Osteoblast (primary cell): ENCODE results near the gene PIGR. TPM values are rescaled to one million over a fixed set of nuclear protein-coding genes. Genes with fewer than 3 reads are reported as not detected.

Experiments
- DNase-seq: peaks from one replicate; pipeline ENCODE4 v3.0.0; 2011; ENCODE audit warnings: low spot score, mixed read lengths; ENCODE audit not compliant: insufficient read length; ENCODE audit errors: missing footprints
- H2AFZ ChIP-seq: 2 replicates; pipeline ENCODE4 v1.6.0; 2011; ENCODE audit warnings: mild to moderate bottlenecking, low read length
- H3K27ac ChIP-seq: 2 replicates; pipeline ENCODE4 v1.5.1; 2011; ENCODE audit warnings: mild to moderate bottlenecking, low read depth, low read length, moderate library complexity
- H3K27me3 ChIP-seq: 2 replicates; pipeline ENCODE4 v1.6.0; 2012; ENCODE audit warnings: mild to moderate bottlenecking, control low read depth, inconsistent platforms, low read length, moderate library complexity; ENCODE audit not compliant: insufficient read depth
- H3K36me3 ChIP-seq: 2 replicates; pipeline ENCODE4 v1.5.1; 2011; ENCODE audit warnings: mild to moderate bottlenecking, low read length, control low read depth, moderate library complexity; ENCODE audit not compliant: insufficient read depth
- H3K4me1 ChIP-seq: 2 replicates; pipeline ENCODE4 v1.5.1; 2011; ENCODE audit warnings: mild to moderate bottlenecking, low read length, control low read depth, moderate library complexity; ENCODE audit not compliant: insufficient read depth
- H3K4me2 ChIP-seq: 2 replicates; pipeline ENCODE4 v1.6.0; 2011; ENCODE audit warnings: mild to moderate bottlenecking, low read length; ENCODE audit not compliant: insufficient read depth
- H3K4me3 ChIP-seq: fragments of 200-600 bp; sonication (generic); 3 replicates; pipeline ENCODE4 v1.5.1; 2012; ENCODE audit warnings: mild to moderate bottlenecking, low read length, inconsistent platforms; ENCODE audit not compliant: insufficient read depth
- H3K79me2 ChIP-seq: 2 replicates; pipeline ENCODE4 v1.6.0; 2012; ENCODE audit warnings: mild to moderate bottlenecking, low read length, control low read depth, inconsistent platforms; ENCODE audit not compliant: insufficient read depth
- H3K9me3 ChIP-seq: 2 replicates; pipeline ENCODE4 v1.5.1; 2011; ENCODE audit warnings: low read depth, low read length, control low read depth
- H4K20me1 ChIP-seq: 2 replicates; pipeline ENCODE4 v1.6.0; 2012; ENCODE audit warnings: mild to moderate bottlenecking, low read length, control low read depth; ENCODE audit not compliant: insufficient read depth
- total RNA-seq: library from RNA; depleted of rRNA; stranded (reverse); fragments of >200 nt; gene quantifications from 2 replicates; pipeline ENCODE4 v1.2.3, GENCODE V29; 2012
- TF ChIP-seq, protein P1 (sequence below): IDR thresholded peaks from 2 replicates; pipeline ENCODE4 v1.5.1; 2011; ENCODE audit warnings: mild to moderate bottlenecking, low read depth, low read length, moderate library complexity; ENCODE audit errors: extremely low read depth

Gene PIGR
- total RNA-seq, 1 donor: not detected

DNA sequence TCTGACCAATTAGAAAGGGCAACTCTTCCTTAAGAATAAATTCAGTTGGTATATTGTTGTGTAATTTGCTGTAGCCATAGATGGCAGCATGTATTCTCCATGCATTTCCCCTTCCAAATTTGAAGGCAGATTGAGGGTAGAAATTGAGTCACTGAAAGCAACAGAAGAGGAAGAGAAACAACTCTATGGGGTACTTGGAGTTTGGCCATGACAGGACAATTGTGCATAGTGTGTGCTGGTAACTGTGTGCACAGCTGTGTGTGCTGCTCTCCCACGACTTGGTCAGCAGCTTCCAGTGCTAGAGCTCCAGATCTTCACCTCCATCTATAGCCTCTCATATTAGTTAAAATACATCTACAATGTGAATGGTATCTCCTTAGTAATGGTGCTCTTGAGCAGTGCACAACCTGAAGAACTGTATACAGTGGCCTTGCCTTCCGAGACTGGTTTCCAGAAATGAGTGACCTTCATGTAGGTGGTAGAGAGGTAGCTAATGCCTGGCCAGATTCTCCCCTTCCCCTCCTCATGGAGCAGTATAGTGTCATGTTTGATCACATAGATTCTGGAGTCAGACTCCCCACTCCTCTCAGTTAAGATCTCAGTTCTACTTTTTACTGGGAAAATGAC lies 24.9 kb upstream of the PIGR start:
- H3K27me3 ChIP-seq: peaks cover 31% of the 10 kb centered on the region
- H2AFZ ChIP-seq: no peak overlapping the region
- no peak for DNase-seq
- no peaks in the 10 kb centered on the region for H4K20me1 ChIP-seq
- no peaks in the 10 kb centered on the region for H3K36me3 ChIP-seq
- H3K4me3 ChIP-seq: no peak overlapping the region
- H3K4me1 ChIP-seq: no peaks in the 10 kb centered on the region
- H3K4me2 ChIP-seq: no peak overlapping the region
- H3K27ac ChIP-seq: no peak overlapping the region
- TF ChIP-seq, protein P1, sequence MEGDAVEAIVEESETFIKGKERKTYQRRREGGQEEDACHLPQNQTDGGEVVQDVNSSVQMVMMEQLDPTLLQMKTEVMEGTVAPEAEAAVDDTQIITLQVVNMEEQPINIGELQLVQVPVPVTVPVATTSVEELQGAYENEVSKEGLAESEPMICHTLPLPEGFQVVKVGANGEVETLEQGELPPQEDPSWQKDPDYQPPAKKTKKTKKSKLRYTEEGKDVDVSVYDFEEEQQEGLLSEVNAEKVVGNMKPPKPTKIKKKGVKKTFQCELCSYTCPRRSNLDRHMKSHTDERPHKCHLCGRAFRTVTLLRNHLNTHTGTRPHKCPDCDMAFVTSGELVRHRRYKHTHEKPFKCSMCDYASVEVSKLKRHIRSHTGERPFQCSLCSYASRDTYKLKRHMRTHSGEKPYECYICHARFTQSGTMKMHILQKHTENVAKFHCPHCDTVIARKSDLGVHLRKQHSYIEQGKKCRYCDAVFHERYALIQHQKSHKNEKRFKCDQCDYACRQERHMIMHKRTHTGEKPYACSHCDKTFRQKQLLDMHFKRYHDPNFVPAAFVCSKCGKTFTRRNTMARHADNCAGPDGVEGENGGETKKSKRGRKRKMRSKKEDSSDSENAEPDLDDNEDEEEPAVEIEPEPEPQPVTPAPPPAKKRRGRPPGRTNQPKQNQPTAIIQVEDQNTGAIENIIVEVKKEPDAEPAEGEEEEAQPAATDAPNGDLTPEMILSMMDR: no peak
- no peaks in the 10 kb centered on the region for H3K79me2 ChIP-seq
- H3K9me3 ChIP-seq: no peaks in the 10 kb centered on the region

DNA sequence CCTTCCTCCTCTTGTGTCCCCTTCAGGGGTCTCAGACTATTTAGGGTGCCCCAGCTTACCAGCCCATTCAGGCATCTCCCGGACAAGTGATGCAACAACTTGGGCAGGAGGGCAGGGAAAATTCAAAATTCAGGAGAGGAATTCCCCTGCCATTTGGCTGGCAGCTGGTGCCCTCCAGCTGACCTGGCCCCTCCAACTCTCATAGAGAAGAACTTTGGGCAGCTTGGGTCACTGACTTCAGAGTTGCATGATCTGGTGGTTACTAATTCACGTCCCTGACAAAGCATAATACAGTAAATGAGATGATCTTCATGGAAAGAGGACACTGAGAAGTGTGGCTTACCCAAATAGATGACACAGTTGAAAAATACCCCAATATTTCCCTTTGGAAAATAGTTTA lies 24.2 kb upstream of the PIGR start, which contains the start of gene FCAMR:
TSS of gene FCAMR (minus strand) at position 15 of the 400 bp plus-strand sequence. CDS start 335 bp downstream, outside the sequence.
- H3K4me3 ChIP-seq: no peak within 1 kb of the TSS
- no peak for DNase-seq
- TF ChIP-seq, protein P1: no peak

DNA sequence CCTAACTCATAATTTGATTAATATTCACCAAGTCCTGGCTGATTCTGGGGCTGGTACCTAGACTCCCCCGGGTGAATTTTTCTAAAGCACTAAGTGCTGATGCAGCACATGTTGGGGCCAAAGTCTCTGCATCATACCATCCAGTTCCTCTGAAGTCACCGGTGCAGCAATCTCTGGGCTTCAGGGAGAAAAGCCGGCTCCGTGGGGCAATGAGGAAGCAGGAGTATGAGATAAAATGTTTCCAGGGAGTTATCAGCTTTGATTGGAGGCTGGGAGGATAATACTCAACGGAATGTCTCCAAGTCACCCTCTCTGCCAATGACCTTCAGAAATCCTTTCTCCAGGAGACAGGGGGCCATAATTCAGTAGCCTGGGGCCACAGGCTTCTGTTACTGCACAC lies 22.8 kb upstream of the PIGR start:
- H3K4me2 ChIP-seq: no peak overlapping the region
- no peaks in the 10 kb centered on the region for H3K79me2 ChIP-seq
- no peaks in the 10 kb centered on the region for H3K9me3 ChIP-seq
- H3K4me1 ChIP-seq: no peaks in the 10 kb centered on the region
- H3K4me3 ChIP-seq: no peak overlapping the region
- no peaks in the 10 kb centered on the region for H4K20me1 ChIP-seq
- H3K27me3 ChIP-seq: peaks cover 28% of the 10 kb centered on the region
- no peaks in the 10 kb centered on the region for H3K36me3 ChIP-seq
- DNase-seq: no peak
- no peak overlapping the region for H3K27ac ChIP-seq
- H2AFZ ChIP-seq: no peak overlapping the region
- TF ChIP-seq, protein P1: no peak

More for the DNA sequence above, 24.2 kb upstream of the PIGR start, which contains the start of gene FCAMR:
- H3K4me1 ChIP-seq: no peaks in the 10 kb centered on the region
- no peak within 1 kb of the TSS for H3K4me2 ChIP-seq
- no peaks in the 10 kb centered on the region for H3K36me3 ChIP-seq
- H4K20me1 ChIP-seq: no peaks in the 10 kb centered on the region
- H3K27ac ChIP-seq: no peak within 1 kb of the TSS
- H2AFZ ChIP-seq: no peak within 1 kb of the TSS
- no peaks in the 10 kb centered on the region for H3K79me2 ChIP-seq
- peaks cover 31% of the 10 kb centered on the region for H3K27me3 ChIP-seq
- no peaks in the 10 kb centered on the region for H3K9me3 ChIP-seq

DNA sequence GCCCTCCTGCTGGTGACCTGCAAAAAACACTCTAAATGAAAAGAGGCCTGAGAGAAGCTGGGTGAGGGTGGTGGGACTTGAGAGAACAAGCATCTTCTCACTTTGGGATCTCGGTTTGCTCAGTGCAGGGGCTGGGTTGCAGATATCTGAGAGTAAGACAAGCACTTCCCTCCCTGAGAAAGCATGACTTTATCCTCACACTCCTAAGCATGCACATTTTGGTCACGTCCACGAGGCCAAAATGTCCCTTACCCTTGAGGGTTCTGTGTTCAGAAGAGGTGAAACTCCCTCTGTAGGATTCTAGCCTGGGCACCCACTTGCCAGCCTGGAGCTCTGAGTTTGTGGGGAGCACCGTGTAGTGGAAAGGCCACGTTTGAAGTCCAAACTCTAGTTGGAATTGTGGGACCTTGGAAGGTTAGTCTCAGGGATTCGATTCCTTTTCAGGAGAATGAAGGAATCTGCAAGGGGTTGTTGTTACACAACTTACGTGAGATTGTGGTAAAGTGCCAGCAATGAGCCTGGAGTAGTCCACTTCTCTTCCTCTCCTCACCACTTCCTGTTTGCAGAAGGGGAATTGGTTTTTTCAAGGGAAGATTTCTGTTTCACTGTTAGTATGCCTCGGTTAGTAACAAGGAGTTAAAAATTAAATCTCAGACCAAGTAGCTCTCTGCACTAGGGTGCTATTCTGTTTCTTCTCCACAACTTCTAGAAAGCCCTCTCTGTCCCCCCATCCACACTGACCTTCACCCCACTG lies 21.0 kb upstream of the PIGR start:
- no peaks in the 10 kb centered on the region for H3K79me2 ChIP-seq
- no peak overlapping the region for H3K4me3 ChIP-seq
- peak overlapping the region; percentile 20 for H2AFZ ChIP-seq
- no peaks in the 10 kb centered on the region for H3K9me3 ChIP-seq
- H3K36me3 ChIP-seq: no peaks in the 10 kb centered on the region
- H3K4me1 ChIP-seq: no peaks in the 10 kb centered on the region
- TF ChIP-seq, protein P1: no peak
- H3K27me3 ChIP-seq: peaks cover 16% of the 10 kb centered on the region
- H3K4me2 ChIP-seq: no peak overlapping the region
- no peaks in the 10 kb centered on the region for H4K20me1 ChIP-seq
- DNase-seq: no peak
- H3K27ac ChIP-seq: no peak overlapping the region
